Measurements from ENCODE around the gene GUCY1A1. TPM values are rescaled to one million over a fixed set of nuclear protein-coding genes. Genes with fewer than 3 reads are reported as not detected.

GUCY1A1 gene
- total RNA-seq, 2 donors from 2014 or later = 2.0 to 14.7 TPM

DNA sequence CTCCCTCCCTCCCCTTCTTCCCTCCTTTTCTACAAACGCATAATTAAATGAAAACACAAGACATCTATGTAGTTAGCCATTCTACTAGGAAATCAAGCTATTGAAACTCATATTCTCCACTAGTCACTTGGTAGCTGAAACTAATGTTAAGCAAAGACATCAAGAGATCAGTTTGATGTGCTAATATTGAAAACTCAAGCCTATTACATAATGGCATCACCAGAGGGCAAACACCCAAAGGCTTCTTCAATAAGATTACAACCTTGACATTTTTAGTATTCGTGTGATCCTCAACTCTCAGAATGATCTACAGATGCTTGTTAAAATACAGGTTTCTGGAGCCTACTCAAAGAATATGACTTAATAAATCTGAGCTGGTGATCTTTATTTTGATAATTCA lies 6.2 kb upstream of the GUCY1A1 start:
- H3K4me1 ChIP-seq = no peaks in the 10 kb centered on the region
- no peaks in the 10 kb centered on the region for H3K9me3 ChIP-seq
- H3K36me3 ChIP-seq = no peaks in the 10 kb centered on the region
- no peak overlapping the region for H3K9ac ChIP-seq (ENCODE audit: low read depth in 2 of 2, low read length in 2 of 2)
- H3K4me3 ChIP-seq = no peak overlapping the region
- no peak overlapping the region for H3K27ac ChIP-seq
- no peak for TF ChIP-seq CTCF (IDR thresholded peaks at IDR 0.05)
- intact Hi-C loops (cut with DNase I) = no loop called here
- H3K27me3 ChIP-seq = no peaks in the 10 kb centered on the region
- no peak for DNase-seq

- H3K27ac ChIP-seq = no peak overlapping the region
- H3K4me1 ChIP-seq = no peaks in the 10 kb centered on the region
- no peak for DNase-seq
- H3K27me3 ChIP-seq = no peaks in the 10 kb centered on the region
- H3K9me3 ChIP-seq = no peaks in the 10 kb centered on the region
- H3K9ac ChIP-seq (ENCODE audit: low read depth in 2 of 2, low read length in 2 of 2) = no peak overlapping the region
- H3K4me3 ChIP-seq = no peak overlapping the region
- no peaks in the 10 kb centered on the region for H3K36me3 ChIP-seq
- TF ChIP-seq CTCF (IDR thresholded peaks at IDR 0.05) = no peak
- intact Hi-C loops (cut with DNase I) = no loop called here
These were observed 1.6 kb upstream of the GUCY1A1 start for GRCh38 chr4:155665054-155665453.

DNA sequence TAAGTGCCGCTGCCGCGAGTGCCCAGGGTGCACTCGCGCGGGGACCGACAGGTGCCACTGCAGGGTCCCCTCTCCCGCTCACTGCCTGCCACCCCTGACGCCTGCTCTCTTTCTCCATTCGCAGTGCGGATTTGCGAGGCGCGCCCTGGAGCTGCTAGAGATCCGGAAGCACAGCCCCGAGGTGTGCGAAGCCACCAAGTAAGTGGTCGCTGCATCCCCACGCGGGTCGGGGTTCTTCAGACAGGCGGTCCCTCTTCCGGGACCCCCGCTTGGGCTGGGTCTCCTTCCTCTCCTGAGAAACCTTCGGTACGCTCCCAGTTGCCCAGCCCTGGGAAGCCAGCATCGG lies 547 bp downstream of the GUCY1A1 start:
- Histone ChIP-seq H3K4me3 (peak overlapping the region; percentile 42), H3K27me3 (no peaks in the 10 kb centered on the region), H3K9ac (ENCODE audit: low read depth in 2 of 2, low read length in 2 of 2) (peak overlapping the region; percentile 60 to 68), H3K9me3 (no peaks in the 10 kb centered on the region), H3K36me3 (no peaks in the 10 kb centered on the region), H3K4me1 (no peaks in the 10 kb centered on the region), H3K27ac (peak overlapping the region; percentile 75)
- TF ChIP-seq CTCF (IDR thresholded peaks at IDR 0.05) = no peak
- intact Hi-C loops (cut with DNase I) = no loop called here
- peak; percentile 19 for DNase-seq

GRCh38 chr4:155667568-155668511 lies 1.2 kb downstream of the GUCY1A1 start:
- intact Hi-C loops (cut with DNase I) = no loop called here
- no peak for TF ChIP-seq CTCF (IDR thresholded peaks at IDR 0.05)
- Histone ChIP-seq H3K4me3 (peak overlapping the region; percentile 42), H3K27ac (peak overlapping the region; percentile 75), H3K36me3 (no peaks in the 10 kb centered on the region), H3K9me3 (no peaks in the 10 kb centered on the region), H3K9ac (ENCODE audit: low read depth in 2 of 2, low read length in 2 of 2) (peak overlapping the region in 1 of 2 donors; percentile 68), H3K4me1 (no peaks in the 10 kb centered on the region), H3K27me3 (no peaks in the 10 kb centered on the region)
- peak; percentile 18 for DNase-seq

GRCh38 chr4:155668707-155669220 lies 2.1 kb downstream of the GUCY1A1 start:
- H3K27ac ChIP-seq = peak overlapping the region; percentile 75
- no peak for TF ChIP-seq CTCF (IDR thresholded peaks at IDR 0.05)
- DNase-seq = no peak
- H3K4me3 ChIP-seq = peak overlapping the region; percentile 42
- H3K4me1 ChIP-seq = no peaks in the 10 kb centered on the region
- H3K9me3 ChIP-seq = no peaks in the 10 kb centered on the region
- no peaks in the 10 kb centered on the region for H3K27me3 ChIP-seq
- H3K9ac ChIP-seq (ENCODE audit: low read depth in 2 of 2, low read length in 2 of 2) = no peak overlapping the region
- no peaks in the 10 kb centered on the region for H3K36me3 ChIP-seq
- intact Hi-C loops (cut with DNase I) = no loop called here
